Activated CD4-positive, alpha-beta memory T cell treated with anti-CD3 and anti-CD28 coated beads for 36 hours (primary cell): ENCODE data around the gene NEDD4L. TPM values are rescaled to one million over a fixed set of nuclear protein-coding genes. Genes with fewer than 3 reads are reported as not detected.
"Not testable (repeated sequence)": the region's sequence is repeated elsewhere in the genome, so short reads cannot be mapped to it uniquely, and the experiment has no call there.

ENCODE experiments used
- CTCF ChIA-PET: fragments of 350-600 bp; sonication (Branson Sonifier 250); formaldehyde crosslinking; loops from one replicate; lab custom pipeline; 2021; ENCODE audit warnings: antibody characterized with exemption, inconsistent platforms; lab: Charles Lee
- POLR2A ChIA-PET: fragments of 350-600 bp; sonication (Branson Sonifier 250); formaldehyde crosslinking; loops from one replicate; lab custom pipeline; 2021; ENCODE audit warnings: antibody characterized with exemption; lab: Charles Lee
- DNase-seq: peaks from one replicate; pipeline ENCODE4 v3.0.0-alpha.2; 2020
- H3K27ac Mint-ChIP-seq: one replicate; pipeline ENCODE4 v1.8.0; 2021; ENCODE audit warnings: mixed read lengths
- H3K27me3 Mint-ChIP-seq: one replicate; pipeline ENCODE4 v1.8.0; 2021; ENCODE audit warnings: mixed read lengths
- H3K36me3 Mint-ChIP-seq: one replicate; pipeline ENCODE4 v1.8.0; 2021; ENCODE audit warnings: mixed read lengths
- H3K4me1 Mint-ChIP-seq: one replicate; pipeline ENCODE4 v1.8.0; 2021; ENCODE audit warnings: low read depth, mixed read lengths
- H3K4me3 Mint-ChIP-seq: one replicate; pipeline ENCODE4 v1.8.0; 2021; ENCODE audit warnings: mild to moderate bottlenecking, mixed read lengths
- H3K9me3 Mint-ChIP-seq: one replicate; pipeline ENCODE4 v1.8.0; 2021; ENCODE audit warnings: mixed read lengths
- intact Hi-C: fragments of 100-400 bp; cut with micrococcal nuclease; formaldehyde crosslinking; loops from one replicate; pipeline ENCODE4 v1.15.1; 2023
- total RNA-seq, 2 experiments: library from RNA; stranded (reverse); gene quantifications; one replicate each; pipeline ENCODE4 v1.2.3, GENCODE V29; 2021

NEDD4L gene
- total RNA-seq, 2 experiments from 2014 or later: 3.4 to 3.8 TPM

DNA sequence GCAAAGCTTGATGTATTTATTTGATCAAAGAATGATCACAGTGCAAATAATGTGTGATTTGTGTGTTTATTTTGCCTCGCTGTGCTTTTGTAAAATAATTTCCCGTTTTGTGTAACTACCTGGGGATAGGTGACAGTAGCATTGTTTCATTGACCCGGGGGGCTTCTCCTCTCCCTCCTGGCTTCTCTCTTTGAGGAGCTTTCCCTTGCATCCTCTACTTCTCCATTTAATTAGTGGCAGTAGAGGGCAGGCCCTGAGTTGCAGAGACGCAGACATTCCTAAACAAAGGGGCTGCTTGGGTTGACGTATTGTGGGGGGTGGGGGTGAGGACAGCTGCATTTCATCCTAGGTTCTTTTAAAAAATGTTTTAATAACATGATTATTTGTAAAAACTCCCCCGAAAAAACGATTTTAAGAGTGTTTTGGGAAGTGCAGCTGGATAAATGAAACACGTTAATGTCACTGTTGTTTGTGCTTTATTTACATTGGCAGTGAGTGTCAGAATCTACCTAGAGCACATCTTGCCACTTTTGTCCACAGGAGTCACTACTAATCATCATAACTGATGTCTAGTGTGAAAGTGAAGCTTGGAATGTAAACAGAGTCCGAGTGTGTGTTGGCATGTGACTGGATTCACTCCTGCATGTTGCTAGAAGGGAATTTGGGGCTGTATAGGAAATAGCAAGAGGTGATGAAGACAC is 2.2 kb downstream of the NEDD4L start:
- intact Hi-C loops: loop anchor here (10.0 kb wide), 2 partner anchors 629 to 719 kb away; partner anchors contain the start of gene MALT1
- H3K36me3 Mint-ChIP-seq: no peaks in the 10 kb centered on the region
- no peaks in the 10 kb centered on the region for H3K9me3 Mint-ChIP-seq
- H3K4me3 Mint-ChIP-seq: peak overlapping the region; percentile 86
- H3K27me3 Mint-ChIP-seq: peaks cover 25% of the 10 kb centered on the region
- ChIA-PET POLR2A (no interaction called here), CTCF (interaction anchor here (2.7 kb wide), 1 partner anchor 76 kb away, joined by 21 read pairs; no protein-coding TSS in a partner anchor)
- peaks cover 20% of the 10 kb centered on the region for H3K4me1 Mint-ChIP-seq
- DNase-seq: no peak
- H3K27ac Mint-ChIP-seq: no peak overlapping the region

DNA sequence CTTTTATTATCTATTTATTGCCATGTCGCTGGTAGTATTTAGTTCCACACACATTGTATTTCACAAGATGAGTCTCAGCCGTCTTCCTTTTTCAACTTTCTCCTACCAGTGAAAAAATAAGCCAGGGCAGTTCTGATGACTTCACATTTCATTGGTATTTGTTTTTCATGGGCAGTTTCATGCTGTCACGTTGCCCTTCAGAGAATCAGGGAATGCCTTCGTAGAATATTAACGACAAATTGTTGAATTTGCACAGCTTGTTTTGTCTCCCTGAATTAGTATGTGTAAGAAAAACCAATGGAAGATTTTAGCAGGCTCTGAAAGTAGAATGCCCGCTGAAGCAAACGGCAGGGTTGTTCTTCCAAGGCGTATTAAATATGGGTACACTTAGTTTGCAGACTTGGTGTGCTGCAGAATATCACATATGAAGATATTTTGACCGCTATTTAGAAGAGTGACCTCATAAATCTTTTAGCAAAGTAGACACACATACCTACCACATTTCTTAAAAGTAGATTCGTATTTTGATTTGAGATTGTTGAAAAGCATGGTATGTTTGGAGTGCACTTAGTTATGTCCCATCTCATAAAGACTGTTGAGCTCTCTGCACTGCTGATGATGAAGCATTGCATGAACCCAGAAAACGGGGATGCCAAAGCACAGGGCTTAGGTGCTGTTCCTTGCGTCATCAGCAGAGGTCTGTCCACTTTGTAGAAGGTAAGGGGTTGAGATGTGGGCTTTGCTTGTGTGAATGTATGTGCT is 2.9 kb downstream of the NEDD4L start:
- Mint-ChIP-seq H3K27ac (no peak overlapping the region), H3K36me3 (no peaks in the 10 kb centered on the region), H3K27me3 (peaks cover 23% of the 10 kb centered on the region), H3K9me3 (no peaks in the 10 kb centered on the region), H3K4me3 (no peak overlapping the region), H3K4me1 (peaks cover 22% of the 10 kb centered on the region)
- intact Hi-C loops: loop anchor here (10.0 kb wide), 2 partner anchors 628 to 718 kb away; partner anchors contain the start of gene MALT1
- ChIA-PET CTCF (interaction anchor here (2.7 kb wide), 1 partner anchor 75 kb away, joined by 21 read pairs; no protein-coding TSS in a partner anchor), POLR2A (no interaction called here)
- DNase-seq: no peak

- Mint-ChIP-seq H3K9me3 (no peaks in the 10 kb centered on the region), H3K4me3 (no peak overlapping the region), H3K27ac (no peak overlapping the region), H3K4me1 (peaks cover 26% of the 10 kb centered on the region), H3K27me3 (peaks cover 22% of the 10 kb centered on the region), H3K36me3 (no peaks in the 10 kb centered on the region)
- intact Hi-C loops: loop anchor here (10.0 kb wide), 2 partner anchors 627 to 717 kb away; partner anchors contain the start of gene MALT1
- no peak for DNase-seq
- CTCF ChIA-PET: no interaction called here
- POLR2A ChIA-PET: no interaction called here
Observed at GRCh38 chr18:58047556-58047882, 3.5 kb downstream of the NEDD4L start.

DNA sequence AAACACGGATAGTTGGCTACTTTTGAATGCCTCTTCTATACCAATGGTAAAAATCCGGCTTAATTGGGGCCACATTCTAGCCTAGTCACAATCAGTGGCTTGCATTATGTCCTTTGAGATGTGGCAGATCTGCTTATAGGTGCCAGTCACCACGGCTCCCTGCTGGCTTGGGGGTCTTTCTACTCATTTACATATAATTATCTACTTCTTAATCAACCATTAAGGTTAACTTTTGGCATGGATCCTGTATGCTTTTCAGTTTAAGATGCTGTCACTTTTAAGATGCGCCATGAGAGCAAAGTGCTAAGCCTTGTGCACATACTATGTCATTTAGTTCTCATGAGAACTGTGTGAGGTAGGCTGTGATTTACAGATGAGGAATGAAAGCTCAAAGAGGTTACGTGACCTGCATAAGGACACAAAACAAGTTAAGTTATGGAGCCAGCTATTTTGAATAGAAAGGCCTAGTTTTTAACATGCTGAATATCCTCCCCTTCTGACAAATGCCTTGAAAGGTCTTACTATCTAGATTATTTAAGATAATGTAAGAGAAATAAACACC is 4.1 kb downstream of the NEDD4L start:
- H3K4me3 Mint-ChIP-seq: no peak overlapping the region
- intact Hi-C loops: loop anchor here (10.0 kb wide), 2 partner anchors 627 to 717 kb away; partner anchors contain the start of gene MALT1
- peaks cover 18% of the 10 kb centered on the region for H3K27me3 Mint-ChIP-seq
- H3K4me1 Mint-ChIP-seq: peaks cover 21% of the 10 kb centered on the region
- no peak overlapping the region for H3K27ac Mint-ChIP-seq
- H3K9me3 Mint-ChIP-seq: no peaks in the 10 kb centered on the region
- H3K36me3 Mint-ChIP-seq: no peaks in the 10 kb centered on the region
- no peak for DNase-seq
- POLR2A ChIA-PET: no interaction called here
- CTCF ChIA-PET: no interaction called here

GRCh38 chr18:58049000-58049688 is 5.1 kb downstream of the NEDD4L start:
- no peaks in the 10 kb centered on the region for H3K9me3 Mint-ChIP-seq
- H3K27ac Mint-ChIP-seq: no peak overlapping the region
- H3K4me1 Mint-ChIP-seq: peaks cover 17% of the 10 kb centered on the region
- H3K27me3 Mint-ChIP-seq: peaks cover 15% of the 10 kb centered on the region
- no peaks in the 10 kb centered on the region for H3K36me3 Mint-ChIP-seq
- CTCF ChIA-PET: no interaction called here
- DNase-seq: no peak
- no peak overlapping the region for H3K4me3 Mint-ChIP-seq
- intact Hi-C loops: loop anchor here (10.0 kb wide), 2 partner anchors 626 to 716 kb away; partner anchors contain the start of gene MALT1
- POLR2A ChIA-PET: no interaction called here

GRCh38 chr18:58050963-58051362 is 6.9 kb downstream of the NEDD4L start:
- CTCF ChIA-PET: interaction anchor here (2.4 kb wide), 1 partner anchor 71 kb away, joined by 8 read pairs; no protein-coding TSS in a partner anchor
- intact Hi-C loops, POLR2A ChIA-PET: not testable (repeated sequence)

GRCh38 chr18:58051765-58052460 is 7.9 kb downstream of the NEDD4L start:
- H3K36me3 Mint-ChIP-seq: no peaks in the 10 kb centered on the region
- DNase-seq: no peak
- no peaks in the 10 kb centered on the region for H3K27me3 Mint-ChIP-seq
- H3K27ac Mint-ChIP-seq: no peak overlapping the region
- ChIA-PET CTCF (interaction anchor here (1.1 to 2.4 kb wide), 2 partner anchors 8 to 70 kb away, joined by 5 to 8 read pairs; partner anchors contain the start of gene NEDD4L), POLR2A (no interaction called here)
- intact Hi-C loops: no loop called here
- peaks cover 10% of the 10 kb centered on the region for H3K4me1 Mint-ChIP-seq
- H3K4me3 Mint-ChIP-seq: no peak overlapping the region
- no peaks in the 10 kb centered on the region for H3K9me3 Mint-ChIP-seq

More at GRCh38 chr18:58050963-58051362, 6.9 kb downstream of the NEDD4L start:
- not testable (repeated sequence) for H3K27ac Mint-ChIP-seq, H3K27me3 Mint-ChIP-seq, H3K4me3 Mint-ChIP-seq, H3K36me3 Mint-ChIP-seq, DNase-seq, H3K9me3 Mint-ChIP-seq, H3K4me1 Mint-ChIP-seq

DNA sequence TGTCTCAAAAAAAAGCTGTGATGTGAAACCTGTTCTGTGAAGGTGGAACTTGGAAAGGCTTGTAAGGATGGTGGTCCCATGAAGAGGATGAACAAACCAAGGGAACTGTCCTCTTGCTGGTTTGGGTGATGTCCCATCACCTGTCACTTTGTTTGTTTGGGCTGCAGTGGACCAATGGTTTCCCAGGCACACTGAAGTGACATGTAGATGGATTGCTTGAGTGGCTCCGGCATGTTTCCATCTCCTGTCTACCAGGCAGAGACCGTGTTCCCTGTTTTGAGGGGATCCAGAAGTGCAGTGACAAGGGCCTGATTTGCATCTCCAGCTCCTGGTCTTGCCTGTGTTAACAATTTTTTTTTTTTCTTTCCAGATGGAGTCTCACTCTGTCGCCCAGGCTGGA is 8.9 kb downstream of the NEDD4L start:
- Mint-ChIP-seq H3K4me3 (no peak overlapping the region), H3K4me1 (peaks cover 10% of the 10 kb centered on the region), H3K9me3 (no peaks in the 10 kb centered on the region), H3K36me3 (no peaks in the 10 kb centered on the region), H3K27ac (no peak overlapping the region), H3K27me3 (no peaks in the 10 kb centered on the region)
- CTCF ChIA-PET: interaction anchor here (1.1 to 1.2 kb wide), 2 partner anchors 9 to 69 kb away, joined by 5 read pairs; partner anchors contain the start of gene NEDD4L
- intact Hi-C loops: no loop called here
- DNase-seq: no peak
- POLR2A ChIA-PET: no interaction called here

DNA sequence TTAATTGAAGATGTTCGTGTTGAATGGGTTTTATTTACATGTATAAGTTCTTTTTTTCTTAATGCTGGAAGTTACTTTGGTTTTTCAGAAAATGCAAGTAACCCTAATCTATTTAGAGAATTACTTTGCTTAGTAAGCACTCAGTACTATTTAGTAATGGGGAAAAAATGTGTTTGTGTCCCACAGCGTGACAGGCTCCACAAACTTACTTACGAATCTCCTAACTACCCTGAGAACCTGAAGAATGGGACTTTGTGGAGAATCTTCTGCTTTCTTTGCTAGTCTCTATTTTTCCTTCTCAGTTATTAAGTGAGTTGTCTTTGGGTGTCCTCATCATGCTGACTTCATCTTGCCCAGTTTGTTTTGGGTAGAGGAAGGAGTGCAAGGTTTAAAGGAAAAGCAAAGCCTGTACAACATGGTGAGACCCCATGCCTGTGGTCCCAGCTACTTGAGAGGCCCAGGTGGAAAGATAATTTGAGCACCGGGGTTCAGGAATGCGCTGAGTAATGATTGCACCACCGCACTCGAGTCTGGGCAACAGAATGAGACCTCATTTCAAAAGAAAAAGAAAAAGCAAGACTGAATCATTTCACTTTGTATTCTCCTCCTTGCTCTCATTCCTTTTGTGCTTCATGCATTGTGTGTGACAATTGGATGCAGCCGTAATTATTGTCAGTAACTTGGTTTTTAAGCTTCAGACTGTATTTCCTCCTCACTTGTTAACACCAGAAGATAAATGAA is 10.2 kb downstream of the NEDD4L start:
- H3K4me1 Mint-ChIP-seq: peaks cover 10% of the 10 kb centered on the region
- no peak for DNase-seq
- no peak overlapping the region for H3K27ac Mint-ChIP-seq
- ChIA-PET POLR2A (no interaction called here), CTCF (interaction anchor here (1.1 kb wide), 1 partner anchor 68 kb away, joined by 5 read pairs; no protein-coding TSS in a partner anchor)
- H3K36me3 Mint-ChIP-seq: no peaks in the 10 kb centered on the region
- intact Hi-C loops: no loop called here
- H3K4me3 Mint-ChIP-seq: no peak overlapping the region
- no peaks in the 10 kb centered on the region for H3K9me3 Mint-ChIP-seq
- no peaks in the 10 kb centered on the region for H3K27me3 Mint-ChIP-seq

DNA sequence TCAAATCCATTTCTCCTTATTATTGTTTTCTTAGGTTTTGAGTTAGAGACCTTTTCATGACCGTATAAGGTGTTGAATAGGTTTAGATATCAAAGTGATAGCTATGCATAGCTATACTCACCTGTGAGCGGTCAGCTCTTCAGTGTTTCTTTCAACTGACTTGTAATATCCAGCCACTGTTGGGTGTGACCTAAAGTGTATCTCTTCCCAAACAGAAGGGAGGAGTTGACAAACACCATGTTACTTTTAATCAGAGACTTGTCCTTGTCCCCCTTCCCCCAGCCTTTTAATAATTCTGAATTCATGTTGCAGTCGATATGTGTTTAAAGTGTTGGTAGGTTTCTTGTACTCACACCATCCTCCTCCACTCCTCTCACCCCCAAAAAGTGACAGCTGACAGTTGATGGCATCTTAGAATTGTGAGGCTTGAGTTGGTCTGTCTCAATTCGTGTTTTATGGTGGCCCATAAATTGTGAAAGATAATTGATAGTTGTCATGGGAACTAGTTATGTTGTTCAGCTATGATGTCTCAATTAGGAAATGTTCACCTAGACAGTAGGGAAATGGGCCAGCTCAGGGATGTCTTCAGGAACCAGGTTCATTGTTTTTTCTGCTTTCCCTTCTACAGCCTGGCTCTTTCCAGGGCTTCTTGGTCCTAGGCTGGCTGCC is 12.0 kb downstream of the NEDD4L start:
- DNase-seq: no peak

More for the DNA sequence above, 12.0 kb downstream of the NEDD4L start:
- Mint-ChIP-seq H3K4me1 (peaks cover 10% of the 10 kb centered on the region), H3K36me3 (no peaks in the 10 kb centered on the region), H3K9me3 (no peaks in the 10 kb centered on the region), H3K4me3 (no peak overlapping the region), H3K27ac (no peak overlapping the region), H3K27me3 (no peaks in the 10 kb centered on the region)
- ChIA-PET CTCF (interaction anchor here (0.6 to 1.3 kb wide), 4 partner anchors 12 to 270 kb away, joined by 3 to 5 read pairs (median 4); partner anchors contain the start of gene NEDD4L), POLR2A (interaction anchor here (0.9 kb wide), 1 partner anchor 13 kb away, joined by 3 read pairs; no protein-coding TSS in a partner anchor)
- intact Hi-C loops: no loop called here
